ENCODE data around the gene CYB561D2.

DNA sequence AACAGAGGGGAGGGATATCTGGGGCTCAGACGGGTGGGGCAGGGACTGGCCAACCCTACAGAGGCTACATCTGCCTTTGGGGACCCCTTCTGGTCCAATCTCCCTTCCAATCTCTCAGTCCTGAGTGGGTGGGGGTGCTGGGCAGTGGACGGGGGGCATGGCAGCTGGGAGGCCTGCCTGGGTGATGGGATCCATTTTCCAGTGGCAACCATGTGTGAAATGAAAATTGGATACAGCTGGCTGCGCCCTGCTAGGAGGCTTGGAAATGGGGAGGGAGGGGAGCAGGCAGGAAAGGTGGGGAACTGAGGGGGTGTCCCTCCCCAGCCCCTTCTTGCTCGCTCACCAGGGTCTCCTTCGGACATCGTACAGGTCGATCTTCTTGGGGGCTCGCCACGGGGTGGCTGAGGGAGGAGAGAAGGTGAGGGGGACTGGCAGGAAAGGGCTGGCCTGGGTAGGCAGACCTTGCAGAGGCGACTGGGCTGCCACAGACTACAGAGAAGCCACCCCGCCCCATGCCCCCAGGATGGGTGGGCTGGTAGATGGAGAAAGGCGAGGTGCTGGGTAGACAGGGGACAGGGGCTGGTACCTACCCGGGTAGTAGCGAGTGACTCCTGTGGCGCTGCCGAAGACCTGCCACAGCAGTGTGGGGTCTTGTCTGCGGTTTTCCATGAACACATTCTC is 29.9 kb downstream of the CYB561D2 start:
- TF ChIP-seq, protein P1, sequence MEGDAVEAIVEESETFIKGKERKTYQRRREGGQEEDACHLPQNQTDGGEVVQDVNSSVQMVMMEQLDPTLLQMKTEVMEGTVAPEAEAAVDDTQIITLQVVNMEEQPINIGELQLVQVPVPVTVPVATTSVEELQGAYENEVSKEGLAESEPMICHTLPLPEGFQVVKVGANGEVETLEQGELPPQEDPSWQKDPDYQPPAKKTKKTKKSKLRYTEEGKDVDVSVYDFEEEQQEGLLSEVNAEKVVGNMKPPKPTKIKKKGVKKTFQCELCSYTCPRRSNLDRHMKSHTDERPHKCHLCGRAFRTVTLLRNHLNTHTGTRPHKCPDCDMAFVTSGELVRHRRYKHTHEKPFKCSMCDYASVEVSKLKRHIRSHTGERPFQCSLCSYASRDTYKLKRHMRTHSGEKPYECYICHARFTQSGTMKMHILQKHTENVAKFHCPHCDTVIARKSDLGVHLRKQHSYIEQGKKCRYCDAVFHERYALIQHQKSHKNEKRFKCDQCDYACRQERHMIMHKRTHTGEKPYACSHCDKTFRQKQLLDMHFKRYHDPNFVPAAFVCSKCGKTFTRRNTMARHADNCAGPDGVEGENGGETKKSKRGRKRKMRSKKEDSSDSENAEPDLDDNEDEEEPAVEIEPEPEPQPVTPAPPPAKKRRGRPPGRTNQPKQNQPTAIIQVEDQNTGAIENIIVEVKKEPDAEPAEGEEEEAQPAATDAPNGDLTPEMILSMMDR (IDR thresholded peaks at IDR 0.05; ENCODE audit: low read depth, low read length, poor library complexity, severe bottlenecking): no peak
- no peak for TF ChIP-seq EZH2phosphoT487 (IDR thresholded peaks at IDR 0.05; ENCODE audit: borderline replicate concordance, low read length)
